GM19324 (cell line): ENCODE results near the gene PLEKHG2.

ENCODE experiments used
- ATAC-seq: cut with Tn5 transposase; IDR thresholded peaks from one replicate; pipeline ENCODE4 v1.9.1; 2021; ENCODE audit warnings: mild to moderate bottlenecking, moderate library complexity; ENCODE audit not compliant: unreplicated experiment, low FRiP score

The PLEKHG2 gene

GRCh38 chr19:39415111-39416046, 2.9 kb downstream of the PLEKHG2 start:
- ATAC-seq: no peak

GRCh38 chr19:39416152-39417120, 4.0 kb downstream of the PLEKHG2 start:
- ATAC-seq: no peak

GRCh38 chr19:39417463-39418181, 5.2 kb downstream of the PLEKHG2 start:
- ATAC-seq: no peak

- ATAC-seq: no peak
Measured at GRCh38 chr19:39419003-39419402, 6.5 kb downstream of the PLEKHG2 start.

- no peak for ATAC-seq
Measured at GRCh38 chr19:39420769-39421168, 8.3 kb downstream of the PLEKHG2 start.

- no peak for ATAC-seq
Measured at GRCh38 chr19:39422020-39422419, 9.6 kb downstream of the PLEKHG2 start.

- ATAC-seq: no peak
Measured at GRCh38 chr19:39423258-39424086, 11.0 kb downstream of the PLEKHG2 start.

- ATAC-seq: no peak
Measured at GRCh38 chr19:39424934-39425333, 12.5 kb downstream of the PLEKHG2 start.

- no peak for ATAC-seq
Measured at GRCh38 chr19:39425744-39426143, 13.3 kb downstream of the PLEKHG2 start.

GRCh38 chr19:39426170-39426569, 13.7 kb downstream of the PLEKHG2 start:
- ATAC-seq: no peak

- ATAC-seq: no peak
Measured at GRCh38 chr19:39427707-39428106, 15.2 kb downstream of the PLEKHG2 start.

GRCh38 chr19:39428283-39429112, 16.0 kb downstream of the PLEKHG2 start:
- no peak for ATAC-seq

GRCh38 chr19:39430675-39431593, 18.5 kb downstream of the PLEKHG2 start:
- no peak for ATAC-seq

GRCh38 chr19:39432677-39433025, 20.2 kb downstream of the PLEKHG2 start:
- ATAC-seq: no peak

GRCh38 chr19:39433480-39434079, 21.1 kb downstream of the PLEKHG2 start:
- no peak for ATAC-seq

- ATAC-seq: no peak
Measured at GRCh38 chr19:39434123-39435076, 21.9 kb downstream of the PLEKHG2 start.
